Pons (tissue), 1 donor: Measurements from ENCODE around the gene MRPL34.

ENCODE experiments used
- DNase-seq: peaks from one replicate; pipeline ENCODE4 v3.0.0-alpha.2; 2016; ENCODE audit warnings: low spot score

Gene MRPL34

GRCh38 chr19:17309965-17310461, 4.3 kb downstream of the MRPL34 start:
- DNase-seq: no peak

GRCh38 chr19:17311455-17312188, 6.0 kb downstream of the MRPL34 start:
- DNase-seq: no peak

- no peak for DNase-seq
Measured at GRCh38 chr19:17312189-17313113, 6.8 kb downstream of the MRPL34 start.

- DNase-seq: no peak
Measured at GRCh38 chr19:17314007-17314593, 8.4 kb downstream of the MRPL34 start.

- DNase-seq: no peak
Measured at GRCh38 chr19:17318966-17319365, 13.3 kb downstream of the MRPL34 start.

GRCh38 chr19:17319473-17320238, 14.0 kb downstream of the MRPL34 start:
- DNase-seq: no peak

GRCh38 chr19:17320435-17320834, 14.8 kb downstream of the MRPL34 start:
- no peak for DNase-seq

- DNase-seq: no peak
Measured at GRCh38 chr19:17321655-17322489, 16.2 kb downstream of the MRPL34 start.

GRCh38 chr19:17322854-17323253, 17.2 kb downstream of the MRPL34 start:
- DNase-seq: peak; percentile 34

GRCh38 chr19:17323300-17323963, 17.8 kb downstream of the MRPL34 start:
- DNase-seq: no peak

- no peak for DNase-seq
Measured at GRCh38 chr19:17323964-17324332, 18.3 kb downstream of the MRPL34 start.

GRCh38 chr19:17324357-17325114, 18.9 kb downstream of the MRPL34 start:
- DNase-seq: no peak

GRCh38 chr19:17325133-17325532, 19.5 kb downstream of the MRPL34 start:
- DNase-seq: no peak

GRCh38 chr19:17325881-17326594, 20.4 kb downstream of the MRPL34 start:
- peak; percentile 75 for DNase-seq

GRCh38 chr19:17326595-17326966, 20.9 kb downstream of the MRPL34 start:
- DNase-seq: no peak

- no peak for DNase-seq
Measured at GRCh38 chr19:17327068-17327653, 21.5 kb downstream of the MRPL34 start.

- DNase-seq: no peak
Measured at GRCh38 chr19:17327654-17328516, 22.2 kb downstream of the MRPL34 start.
